Common myeloid progenitor, CD34-positive (primary cell): ENCODE data around the gene CA12. TPM values are rescaled to one million over a fixed set of nuclear protein-coding genes. Genes with fewer than 3 reads are reported as not detected.

Experiments used
- CTCF ChIA-PET: fragments of 350-600 bp; sonication (Branson Sonifier 250); formaldehyde crosslinking; loops from one replicate; lab custom pipeline; 2021; ENCODE audit warnings: antibody characterized with exemption; lab: Charles Lee
- POLR2A ChIA-PET: fragments of 350-600 bp; sonication (Branson Sonifier 250); formaldehyde crosslinking; loops from one replicate; lab custom pipeline; 2021; ENCODE audit warnings: antibody characterized with exemption; lab: Charles Lee
- DNase-seq, 3 donors: peaks; one replicate each; pipeline versions ENCODE4 v3.0.0 to v3.0.0-alpha.2; 2013
- H3K27ac ChIP-seq, 2 experiments: 1 replicate in 1 of 2; 2 replicates in 1 of 2; pipeline ENCODE4 v1.7.0; 2013; ENCODE audit warnings: inconsistent platforms in 2 of 2, low read length in 2 of 2, mild to moderate bottlenecking in 2 of 2, low read depth in 1 of 2, moderate library complexity in 1 of 2; ENCODE audit not compliant: severe bottlenecking in 2 of 2, insufficient read depth in 1 of 2, poor library complexity in 1 of 2
- H3K27me3 ChIP-seq, 5 experiments: replicated peaks in 2 of 5; 1 replicate in 3 of 5; 2 replicates in 2 of 5; pipeline versions ENCODE4 v1.6.1 to v1.7.0; 2013; ENCODE audit warnings: low read length in 4 of 5, mild to moderate bottlenecking in 2 of 5, moderate library complexity in 2 of 5, inconsistent platforms in 1 of 5; ENCODE audit not compliant: insufficient read depth in 5 of 5, control insufficient read depth in 4 of 5
- H3K36me3 ChIP-seq, 4 experiments: 1 replicate in 2 of 4; 2 replicates in 2 of 4; pipeline versions ENCODE4 v1.6.1 to v1.7.0; 2013; ENCODE audit warnings: low read length in 3 of 4, control low read depth in 1 of 4, mild to moderate bottlenecking in 1 of 4; ENCODE audit not compliant: control insufficient read depth in 4 of 4, insufficient read depth in 4 of 4
- H3K4me1 ChIP-seq, 4 experiments: 1 replicate in 3 of 4; 2 replicates in 1 of 4; pipeline versions ENCODE4 v1.6.1 to v1.7.1; 2013; ENCODE audit warnings: low read length in 3 of 4, mild to moderate bottlenecking in 3 of 4, control low read depth in 1 of 4, inconsistent platforms in 1 of 4, moderate library complexity in 1 of 4; ENCODE audit not compliant: control insufficient read depth in 4 of 4, insufficient read depth in 4 of 4; ENCODE audit errors: control extremely low read depth in 1 of 4
- H3K4me3 ChIP-seq, 7 experiments: 1 replicate in 4 of 7; 2 replicates in 3 of 7; pipeline versions ENCODE4 v1.5.1 to v1.7.0; 2013; ENCODE audit warnings: mild to moderate bottlenecking in 7 of 7, low read length in 6 of 7, moderate library complexity in 6 of 7, inconsistent platforms in 2 of 7, low read depth in 2 of 7, control low read depth in 1 of 7; ENCODE audit not compliant: insufficient read depth in 4 of 7, control insufficient read depth in 1 of 7; ENCODE audit errors: extremely low read depth in 1 of 7
- H3K9me3 ChIP-seq, 5 experiments: 1 replicate in 4 of 5; 2 replicates in 1 of 5; pipeline versions ENCODE4 v1.6.1 to v1.7.1; 2013; ENCODE audit warnings: low read length in 4 of 5, mild to moderate bottlenecking in 2 of 5, inconsistent platforms in 1 of 5, low read depth in 1 of 5, moderate library complexity in 1 of 5; ENCODE audit not compliant: control insufficient read depth in 4 of 5, insufficient read depth in 2 of 5; ENCODE audit errors: control extremely low read depth in 1 of 5
- WGBS: methylation state at CpG from one replicate; pipeline ENCODE4 v1.1.5; 2013; ENCODE audit not compliant: insufficient coverage; 5-methylcytosine and 5-hydroxymethylcytosine counted together
- polyA plus RNA-seq: library from polyadenylated mRNA; unstranded; fragments of 120-200 nt; gene quantifications from one replicate; pipeline ENCODE4 v1.2.1, GENCODE V29; 2013

CA12 gene
- polyA plus RNA-seq: 0.03 TPM

- H3K9me3 ChIP-seq: no peaks in the 10 kb centered on the region
- H3K27ac ChIP-seq: no peak within 1 kb of the TSS
- DNase-seq: peak in 2 of 3 donors; percentile 37 to 56
- 10% methylated on average over 29 of the region's 58 CpGs for WGBS
- H3K4me3 ChIP-seq: peak within 1 kb of the TSS; percentile 19 to 74 (median 52)
- no peaks in the 10 kb centered on the region for H3K36me3 ChIP-seq
- peaks cover 3 to 58% (median 25%) of the 10 kb centered on the region in 5 experiments for H3K27me3 ChIP-seq
- ChIA-PET POLR2A (interaction anchor here (0.6 to 0.7 kb wide), 2 partner anchors 10 to 120 kb away, joined by 3 to 4 read pairs; no protein-coding TSS in a partner anchor), CTCF (interaction anchor here (0.8 to 1.5 kb wide), 2 partner anchors 10 to 333 kb away, joined by 4 read pairs; no protein-coding TSS in a partner anchor)
- H3K4me1 ChIP-seq: peaks cover 0 to 17% (median 11%) of the 10 kb centered on the region in 4 experiments
Measured at GRCh38 chr15:63381301-63382204, at the start of gene CA12. TSS of gene CA12 (minus strand) at chr15:63381846. CDS start at chr15:63381720, 126 bp downstream.

GRCh38 chr15:63430766-63431451 is 49.3 kb upstream of the CA12 start:
- ChIA-PET POLR2A (no interaction called here), CTCF (interaction anchor here (1.2 kb wide), 1 partner anchor 17 kb away, joined by 3 read pairs; no protein-coding TSS in a partner anchor)
- Histone ChIP-seq H3K27me3 (no peaks in the 10 kb centered on the region), H3K36me3 (no peaks in the 10 kb centered on the region), H3K4me3 (no peak overlapping the region), H3K27ac (no peak overlapping the region), H3K9me3 (peaks cover 0 to 7% (median 0%) of the 10 kb centered on the region in 5 experiments), H3K4me1 (no peaks in the 10 kb centered on the region)
- 90% methylated on average over 6 of the region's 6 CpGs for WGBS
- no peak for DNase-seq

GRCh38 chr15:63426552-63426951 is 44.9 kb upstream of the CA12 start:
- ChIA-PET CTCF (no interaction called here), POLR2A (no interaction called here)
- no peaks in the 10 kb centered on the region for H3K27me3 ChIP-seq
- DNase-seq: no peak
- H3K27ac ChIP-seq: no peak overlapping the region
- H3K9me3 ChIP-seq: peaks cover 0 to 12% (median 0%) of the 10 kb centered on the region in 5 experiments
- 86% methylated on average over 1 of the region's 2 CpGs for WGBS
- H3K4me1 ChIP-seq: no peaks in the 10 kb centered on the region
- no peak overlapping the region for H3K4me3 ChIP-seq
- H3K36me3 ChIP-seq: no peaks in the 10 kb centered on the region

GRCh38 chr15:63425426-63425985 is 43.9 kb upstream of the CA12 start:
- Histone ChIP-seq H3K4me1 (peaks cover 0 to 6% (median under 1%) of the 10 kb centered on the region in 4 experiments), H3K9me3 (peaks cover 0 to 12% (median 0%) of the 10 kb centered on the region in 5 experiments), H3K4me3 (no peak overlapping the region), H3K27me3 (no peaks in the 10 kb centered on the region), H3K36me3 (no peaks in the 10 kb centered on the region), H3K27ac (no peak overlapping the region)
- CTCF ChIA-PET: interaction anchor here (0.7 kb wide), 1 partner anchor 82 kb away, joined by 3 read pairs; no protein-coding TSS in a partner anchor
- no peak for DNase-seq
- WGBS: no CpG with 5 or more reads among the region's 2 CpGs
- POLR2A ChIA-PET: no interaction called here

- no peak overlapping the region for H3K4me3 ChIP-seq
- peaks cover 0 to 12% (median 0%) of the 10 kb centered on the region in 5 experiments for H3K9me3 ChIP-seq
- H3K27ac ChIP-seq: no peak overlapping the region
- POLR2A ChIA-PET: no interaction called here
- CTCF ChIA-PET: no interaction called here
- H3K36me3 ChIP-seq: no peaks in the 10 kb centered on the region
- no peaks in the 10 kb centered on the region for H3K27me3 ChIP-seq
- peaks cover 0 to 9% (median under 1%) of the 10 kb centered on the region in 4 experiments for H3K4me1 ChIP-seq
- no peak for DNase-seq
- WGBS: 86% methylated on average over 5 of the region's 10 CpGs
Measured at GRCh38 chr15:63422891-63423590, 41.4 kb upstream of the CA12 start.

GRCh38 chr15:63421433-63421832 is 39.8 kb upstream of the CA12 start:
- no peaks in the 10 kb centered on the region for H3K36me3 ChIP-seq
- H3K4me1 ChIP-seq: peaks cover 0 to 9% (median under 1%) of the 10 kb centered on the region in 4 experiments
- peaks cover 0 to 9% (median 0%) of the 10 kb centered on the region in 5 experiments for H3K9me3 ChIP-seq
- DNase-seq: no peak
- H3K27ac ChIP-seq: no peak overlapping the region
- H3K4me3 ChIP-seq: no peak overlapping the region
- ChIA-PET CTCF (interaction anchor here (0.8 kb wide), 1 partner anchor 46 kb away, joined by 3 read pairs; no protein-coding TSS in a partner anchor), POLR2A (no interaction called here)
- no CpG with 5 or more reads among the region's 3 CpGs for WGBS
- H3K27me3 ChIP-seq: no peaks in the 10 kb centered on the region
